ENCODE data around the gene CCNL1.

The CCNL1 gene

GRCh38 chr3:157145606-157146322, 14.2 kb downstream of the CCNL1 start:
- DNase-seq (ENCODE audit: low read depth) = no peak

GRCh38 chr3:157142315-157142714, 17.6 kb downstream of the CCNL1 start:
- DNase-seq (ENCODE audit: low read depth) = no peak

GRCh38 chr3:157139938-157140534, 19.9 kb downstream of the CCNL1 start:
- no peak for DNase-seq (ENCODE audit: low read depth)

GRCh38 chr3:157136647-157137387, 23.1 kb downstream of the CCNL1 start:
- no peak for DNase-seq (ENCODE audit: low read depth)

GRCh38 chr3:157135671-157136396, 24.1 kb downstream of the CCNL1 start:
- no peak for DNase-seq (ENCODE audit: low read depth)

GRCh38 chr3:157134620-157135191, 25.2 kb downstream of the CCNL1 start:
- DNase-seq (ENCODE audit: low read depth) = no peak

GRCh38 chr3:157133434-157134320, 26.3 kb downstream of the CCNL1 start:
- no peak for DNase-seq (ENCODE audit: low read depth)

- DNase-seq (ENCODE audit: low read depth) = no peak
Measured at GRCh38 chr3:157132936-157133335, 27.0 kb downstream of the CCNL1 start.

GRCh38 chr3:157132341-157132740, 27.6 kb downstream of the CCNL1 start:
- DNase-seq (ENCODE audit: low read depth) = no peak

GRCh38 chr3:157131861-157132260, 28.1 kb downstream of the CCNL1 start:
- DNase-seq (ENCODE audit: low read depth) = no peak

GRCh38 chr3:157130467-157131251, 29.3 kb downstream of the CCNL1 start:
- peak; percentile 64 for DNase-seq (ENCODE audit: low read depth)

- no peak for DNase-seq (ENCODE audit: low read depth)
Measured at GRCh38 chr3:157129803-157130466, 30.0 kb downstream of the CCNL1 start.

GRCh38 chr3:157128771-157129681, 30.9 kb downstream of the CCNL1 start:
- DNase-seq (ENCODE audit: low read depth) = no peak

- peak; percentile 44 for DNase-seq (ENCODE audit: low read depth)
Measured at GRCh38 chr3:157127831-157128767, 31.8 kb downstream of the CCNL1 start.

GRCh38 chr3:157127268-157127667, 32.7 kb downstream of the CCNL1 start:
- no peak for DNase-seq (ENCODE audit: low read depth)

GRCh38 chr3:157126365-157126764, 33.6 kb downstream of the CCNL1 start:
- no peak for DNase-seq (ENCODE audit: low read depth)

- no peak for DNase-seq (ENCODE audit: low read depth)
Measured at GRCh38 chr3:157125101-157125500, 34.8 kb downstream of the CCNL1 start.

- no peak for DNase-seq (ENCODE audit: low read depth)
Measured at GRCh38 chr3:157123621-157124020, 36.3 kb downstream of the CCNL1 start.

Measured in stimulated activated CD4-positive, alpha-beta T cell treated with anti-CD3 and anti-CD28 coated beads, Interleukin-2, amount 100 ng/mL, for 4 hours (primary cell).